Measurements from ENCODE around the gene PILRA. TPM values are rescaled to one million over a fixed set of nuclear protein-coding genes. Genes with fewer than 3 reads are reported as not detected.

The PILRA gene
- polyA plus RNA-seq, 1 of the 3 experiments (the other 2 are of a cell fraction): 0.89 TPM

DNA sequence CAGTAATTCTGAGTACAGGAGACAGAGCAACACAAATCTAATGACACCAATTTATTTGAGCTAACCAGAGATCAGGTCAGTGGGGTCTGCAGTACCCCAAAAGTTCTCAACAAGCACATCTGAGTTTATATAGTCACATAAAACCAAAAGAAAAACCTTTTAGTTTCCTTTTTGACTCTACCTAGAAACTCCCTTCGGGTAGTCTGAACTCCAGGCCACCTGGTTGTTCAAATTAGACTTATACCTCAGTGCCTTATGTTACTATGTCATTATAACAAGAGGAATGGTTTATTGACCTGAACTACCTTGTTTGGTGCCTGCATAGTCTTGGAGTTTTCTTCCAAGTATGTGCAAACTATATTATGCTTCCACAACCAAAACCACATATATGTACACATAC lies 40.6 kb downstream of the PILRA start (continued):
- no peak for TF ChIP-seq RXRA (IDR thresholded peaks at IDR 0.05; ENCODE audit: borderline replicate concordance, low read depth)

DNA sequence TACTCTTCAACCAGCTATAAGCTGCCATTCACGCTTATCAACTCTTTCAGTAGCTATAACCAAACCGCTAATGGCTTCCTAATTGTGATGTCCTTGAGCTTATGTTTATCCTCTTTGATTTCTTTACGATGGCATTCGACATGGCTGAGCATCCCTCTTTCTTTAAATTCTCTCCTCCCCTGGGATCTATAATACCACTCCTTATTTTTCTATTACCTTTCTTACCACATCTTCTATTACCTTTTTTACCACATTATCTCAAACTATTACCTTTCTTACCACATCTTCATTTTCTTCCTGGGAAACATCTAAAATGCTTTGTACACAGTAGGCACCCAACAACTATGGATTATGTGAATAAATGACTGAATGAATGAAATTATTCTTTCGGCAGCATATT lies 42.2 kb downstream of the PILRA start:
- Histone ChIP-seq H4K20me1 (ENCODE audit: insufficient read depth) (no peaks in the 10 kb centered on the region), H3K27me3 (ENCODE audit: insufficient read depth) (no peaks in the 10 kb centered on the region), H3K27ac (ENCODE audit: low read depth in 2 of 2, low read length in 1 of 2) (no peak overlapping the region), H3K4me1 (ENCODE audit: control insufficient read depth in 1 of 2, insufficient read depth in 2 of 2, low read depth in 1 of 2, low read length in 1 of 2) (no peaks in the 10 kb centered on the region), H2AFZ (ENCODE audit: low read depth) (no peak overlapping the region), H3K9me2 (no peaks in the 10 kb centered on the region), H3K4me2 (no peak overlapping the region), H3K36me3 (replicated peaks in 1 of 2; ENCODE audit: control insufficient read depth in 1 of 2, insufficient read depth in 2 of 2, low read length in 1 of 2) (no peaks in the 10 kb centered on the region), H3K79me2 (ENCODE audit: insufficient read depth) (no peaks in the 10 kb centered on the region), H3F3A (replicated peaks; ENCODE audit: insufficient read depth) (no peaks in the 10 kb centered on the region), H3K9me3 (no peaks in the 10 kb centered on the region), H3K4me3 (ENCODE audit: low read depth in 2 of 2, low read length in 1 of 2) (no peak overlapping the region), H3K9ac (no peak overlapping the region)
- 91% methylated on average over 5 of the region's 5 CpGs for WGBS (ENCODE audit: low lambda C conversion rate)
- no peak for DNase-seq
- POLR2A ChIA-PET: interaction anchor here (0.8 kb wide), 1 partner anchor 13 kb away, joined by 3 read pairs; the partner anchor contains the start of gene ZCWPW1
- TF ChIP-seq TEAD4 (IDR thresholded peaks at IDR 0.05; ENCODE audit: borderline replicate concordance, insufficient read depth): no peak
- no peak for TF ChIP-seq FOXM1 (IDR thresholded peaks at IDR 0.05; ENCODE audit: low read depth)
- TF ChIP-seq SMC3 (IDR thresholded peaks at IDR 0.05; ENCODE audit: low read depth, low read length): no peak
- TF ChIP-seq, protein P1, sequence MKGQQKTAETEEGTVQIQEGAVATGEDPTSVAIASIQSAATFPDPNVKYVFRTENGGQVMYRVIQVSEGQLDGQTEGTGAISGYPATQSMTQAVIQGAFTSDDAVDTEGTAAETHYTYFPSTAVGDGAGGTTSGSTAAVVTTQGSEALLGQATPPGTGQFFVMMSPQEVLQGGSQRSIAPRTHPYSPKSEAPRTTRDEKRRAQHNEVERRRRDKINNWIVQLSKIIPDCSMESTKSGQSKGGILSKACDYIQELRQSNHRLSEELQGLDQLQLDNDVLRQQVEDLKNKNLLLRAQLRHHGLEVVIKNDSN (IDR thresholded peaks at IDR 0.05; ENCODE audit: borderline replicate concordance, low read depth): no peak
- TF ChIP-seq RXRA (IDR thresholded peaks at IDR 0.05; ENCODE audit: borderline replicate concordance, low read depth): no peak
- TF ChIP-seq, protein P2, sequence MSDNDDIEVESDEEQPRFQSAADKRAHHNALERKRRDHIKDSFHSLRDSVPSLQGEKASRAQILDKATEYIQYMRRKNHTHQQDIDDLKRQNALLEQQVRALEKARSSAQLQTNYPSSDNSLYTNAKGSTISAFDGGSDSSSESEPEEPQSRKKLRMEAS (IDR thresholded peaks at IDR 0.05; ENCODE audit: low read depth): no peak
- TF ChIP-seq, protein P3, sequence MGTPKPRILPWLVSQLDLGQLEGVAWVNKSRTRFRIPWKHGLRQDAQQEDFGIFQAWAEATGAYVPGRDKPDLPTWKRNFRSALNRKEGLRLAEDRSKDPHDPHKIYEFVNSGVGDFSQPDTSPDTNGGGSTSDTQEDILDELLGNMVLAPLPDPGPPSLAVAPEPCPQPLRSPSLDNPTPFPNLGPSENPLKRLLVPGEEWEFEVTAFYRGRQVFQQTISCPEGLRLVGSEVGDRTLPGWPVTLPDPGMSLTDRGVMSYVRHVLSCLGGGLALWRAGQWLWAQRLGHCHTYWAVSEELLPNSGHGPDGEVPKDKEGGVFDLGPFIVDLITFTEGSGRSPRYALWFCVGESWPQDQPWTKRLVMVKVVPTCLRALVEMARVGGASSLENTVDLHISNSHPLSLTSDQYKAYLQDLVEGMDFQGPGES (IDR thresholded peaks at IDR 0.05; ENCODE audit: low read depth, low read length): no peak
- TF ChIP-seq NRF1 (IDR thresholded peaks at IDR 0.05; ENCODE audit: low read depth, low read length): no peak
- CTCF ChIA-PET: interaction anchor here (1.0 to 2.0 kb wide), 5 partner anchors 8 to 73 kb away, joined by 3 to 24 read pairs (median 4); no protein-coding TSS in a partner anchor

DNA sequence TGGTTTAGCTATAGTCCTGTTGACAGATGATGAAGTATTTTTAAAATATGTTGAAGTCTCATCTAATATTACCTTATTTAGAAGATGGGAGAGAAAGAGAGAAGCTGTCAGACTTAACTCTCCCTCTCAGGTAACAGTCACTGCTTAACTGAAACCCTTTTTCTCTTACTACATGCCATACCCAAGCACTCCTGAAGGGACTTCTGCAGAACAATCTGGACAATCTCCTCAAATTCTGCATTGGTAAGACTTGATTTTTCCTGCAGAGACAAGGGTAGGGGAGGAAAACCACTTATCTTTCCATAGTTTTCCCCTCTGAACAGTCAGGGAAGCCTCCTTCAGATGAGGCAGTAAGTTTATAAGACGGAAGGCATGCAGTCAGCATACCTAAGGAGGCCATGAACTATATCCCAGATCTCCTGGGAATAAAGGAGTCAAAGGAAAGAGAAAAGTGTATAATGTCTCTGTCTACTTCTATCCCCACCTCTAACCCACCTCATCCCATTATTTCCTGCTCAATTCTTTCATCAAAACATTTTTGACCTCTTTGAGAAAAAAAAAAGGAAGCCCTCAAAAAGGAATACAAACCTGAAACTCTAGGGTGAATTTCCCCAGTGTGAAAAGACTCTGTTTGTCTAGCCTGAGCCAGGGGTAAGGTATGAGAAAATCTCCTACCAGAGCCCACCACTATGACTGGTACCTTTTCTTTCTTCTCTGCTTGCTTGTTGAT lies 45.8 kb downstream of the PILRA start:
- POLR2A ChIA-PET: no interaction called here
- CTCF ChIA-PET: interaction anchor here (4.4 kb wide), 1 partner anchor 11 kb away, joined by 34 read pairs; no protein-coding TSS in a partner anchor

More for the DNA sequence above, 45.8 kb downstream of the PILRA start:
- Histone ChIP-seq H3K4me3 (ENCODE audit: low read depth in 2 of 2, low read length in 1 of 2) (no peak overlapping the region), H3K27ac (ENCODE audit: low read depth in 2 of 2, low read length in 1 of 2) (no peak overlapping the region), H3K36me3 (replicated peaks in 1 of 2; ENCODE audit: control insufficient read depth in 1 of 2, insufficient read depth in 2 of 2, low read length in 1 of 2) (no peaks in the 10 kb centered on the region), H3K4me2 (no peak overlapping the region), H3K9me3 (no peaks in the 10 kb centered on the region), H3K79me2 (ENCODE audit: insufficient read depth) (no peaks in the 10 kb centered on the region), H3K9me2 (no peaks in the 10 kb centered on the region), H3F3A (replicated peaks; ENCODE audit: insufficient read depth) (no peaks in the 10 kb centered on the region), H2AFZ (ENCODE audit: low read depth) (no peak overlapping the region), H3K4me1 (ENCODE audit: control insufficient read depth in 1 of 2, insufficient read depth in 2 of 2, low read depth in 1 of 2, low read length in 1 of 2) (no peaks in the 10 kb centered on the region), H4K20me1 (ENCODE audit: insufficient read depth) (no peaks in the 10 kb centered on the region), H3K27me3 (ENCODE audit: insufficient read depth) (no peaks in the 10 kb centered on the region), H3K9ac (no peak overlapping the region)
- no peak for TF ChIP-seq SMC3 (IDR thresholded peaks at IDR 0.05; ENCODE audit: low read depth, low read length)
- TF ChIP-seq YY1 (IDR thresholded peaks at IDR 0.05; ENCODE audit: low read depth): no peak
- TF ChIP-seq GABPA (IDR thresholded peaks at IDR 0.05; ENCODE audit: low read depth): no peak
- no peak for DNase-seq
- 79% methylated on average over 1 of the region's 1 CpG for WGBS (ENCODE audit: low lambda C conversion rate)

Measured in SK-N-SH (cell line).